Lower leg skin (tissue), 3 donors: ENCODE measurements around the gene NUP188.

Source experiments
- CTCF ChIP-seq, 3 donors: fragments of 450-650 bp; IDR thresholded peaks; one replicate each; pipeline ENCODE4 v1.5.1; 2016; ENCODE audit warnings: antibody characterized with exemption in 3 of 3, mild to moderate bottlenecking in 3 of 3, moderate library complexity in 2 of 3
- POLR2A ChIP-seq, 2 donors: fragments of 450-650 bp; IDR thresholded peaks; one replicate each; pipeline ENCODE4 v1.6.1; 2016 to 2017; ENCODE audit warnings: antibody characterized with exemption in 2 of 2, mild to moderate bottlenecking in 1 of 2, moderate library complexity in 1 of 2

DNA sequence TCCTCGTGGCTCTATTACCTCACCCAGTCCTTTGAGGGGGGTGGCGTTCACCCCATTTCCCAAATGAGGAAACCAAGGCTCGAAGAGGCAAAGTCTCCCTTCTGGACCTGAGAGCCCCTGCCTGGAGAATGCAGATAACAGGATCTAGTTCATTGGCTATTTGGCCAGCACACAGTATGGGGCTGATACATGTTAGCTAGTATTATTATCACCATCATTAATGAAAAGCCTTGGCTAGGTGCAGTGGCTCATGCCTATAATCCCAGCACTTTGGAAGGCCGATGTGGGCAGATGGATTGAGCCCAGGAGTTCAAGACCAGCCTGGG is 76.4 kb downstream of the NUP188 start:
- TF ChIP-seq CTCF (IDR thresholded peaks at IDR 0.05) (no peak), POLR2A (IDR thresholded peaks at IDR 0.05) (no peak)
